ENCODE results near the gene HCAR3.
"Not testable (repeated sequence)": the region's sequence is repeated elsewhere in the genome, so short reads cannot be mapped to it uniquely, and the experiment has no call there.

Gene HCAR3

DNA sequence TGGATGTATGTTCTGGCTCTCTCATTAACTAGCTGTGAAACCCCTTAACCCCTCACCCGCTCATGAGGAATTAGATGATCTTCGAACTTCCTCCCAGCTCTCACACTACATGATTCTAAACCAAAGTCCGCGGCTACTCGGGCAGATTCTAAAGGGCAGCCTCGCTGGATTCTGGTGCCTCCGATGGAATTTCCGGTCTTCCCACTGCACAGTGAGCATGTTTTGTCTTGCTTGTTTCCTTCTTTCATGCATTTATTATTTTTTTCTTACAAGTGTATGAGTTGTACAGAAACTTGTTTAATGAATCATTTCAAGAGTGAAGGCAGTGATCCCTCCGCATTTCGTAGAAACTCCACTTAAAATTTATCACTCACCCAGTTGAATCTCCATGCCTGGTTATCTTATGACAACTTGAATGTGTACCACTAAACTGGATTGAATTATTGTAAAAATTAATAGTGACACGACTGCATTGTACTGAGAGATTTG, 4.5 kb upstream of the HCAR3 start:
- no peak for DNase-seq (ENCODE audit: low spot score)

- DNase-seq (ENCODE audit: low spot score): not testable (repeated sequence)
These were observed 1.4 kb downstream of the HCAR3 start for GRCh38 chr12:122715211-122715610.

GRCh38 chr12:122713491-122714188, 3.0 kb downstream of the HCAR3 start:
- not testable (repeated sequence) for DNase-seq (ENCODE audit: low spot score)

- not testable (repeated sequence) for DNase-seq (ENCODE audit: low spot score)
These were observed 5.3 kb downstream of the HCAR3 start for GRCh38 chr12:122711266-122711665.

- not testable (repeated sequence) for DNase-seq (ENCODE audit: low spot score)
These were observed 6.3 kb downstream of the HCAR3 start for GRCh38 chr12:122710341-122710740.

GRCh38 chr12:122709287-122709686, 7.3 kb downstream of the HCAR3 start:
- DNase-seq (ENCODE audit: low spot score): not testable (repeated sequence)

DNA sequence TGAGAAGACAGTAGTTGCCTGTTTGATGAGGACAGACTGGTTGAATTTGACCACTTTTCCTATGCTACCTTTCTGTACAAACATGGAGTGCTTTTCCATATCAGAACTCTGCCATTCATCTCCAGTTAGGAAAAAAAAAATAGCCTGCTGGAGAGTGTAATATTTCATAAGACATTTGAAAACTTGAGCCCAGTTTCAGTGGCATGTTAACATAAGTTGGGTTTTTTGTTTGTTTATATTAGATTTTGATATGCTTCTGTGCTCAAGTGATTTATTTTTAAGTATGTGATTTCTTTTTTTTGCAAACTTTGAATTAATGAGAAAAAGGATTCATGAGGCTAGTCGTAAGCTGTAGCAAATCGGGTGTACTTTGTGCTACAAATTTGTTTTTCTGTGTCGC, 12.8 kb downstream of the HCAR3 start:
- not testable (repeated sequence) for DNase-seq (ENCODE audit: low spot score)

- DNase-seq (ENCODE audit: low spot score): not testable (repeated sequence)
These were observed 13.6 kb downstream of the HCAR3 start, which contains the start of gene HCAR2 for GRCh38 chr12:122702890-122703611. HCAR2 (minus strand) TSS chr12:122703357; CDS start chr12:122703283, 74 bp downstream.

DNA sequence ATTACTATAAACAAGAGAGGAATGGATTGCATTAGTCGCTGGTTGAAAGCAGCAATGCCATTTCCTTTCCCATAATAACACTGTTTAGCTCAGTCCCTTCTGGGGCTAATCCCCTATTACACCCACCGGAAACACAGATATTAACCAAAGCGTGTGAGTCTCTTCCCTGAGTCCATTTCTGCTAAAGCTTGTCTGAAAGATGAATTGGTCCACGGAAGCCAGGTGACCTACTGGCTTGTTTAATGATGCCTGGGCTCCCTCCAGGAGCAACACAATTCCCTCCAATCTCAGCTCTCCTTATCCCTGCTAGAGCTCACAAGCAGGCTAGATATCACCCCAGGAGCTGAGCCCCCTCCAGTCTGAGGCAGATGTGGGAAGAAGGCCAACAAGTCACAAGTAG, 15.1 kb downstream of the HCAR3 start:
- not testable (repeated sequence) for DNase-seq (ENCODE audit: low spot score)

- DNase-seq (ENCODE audit: low spot score): not testable (repeated sequence)
These were observed 16.4 kb downstream of the HCAR3 start for GRCh38 chr12:122700038-122700710.

- not testable (repeated sequence) for DNase-seq (ENCODE audit: low spot score)
These were observed 19.7 kb downstream of the HCAR3 start for GRCh38 chr12:122696922-122697321.

GRCh38 chr12:122691566-122691965, 25.0 kb downstream of the HCAR3 start:
- DNase-seq (ENCODE audit: low spot score): no peak

DNA sequence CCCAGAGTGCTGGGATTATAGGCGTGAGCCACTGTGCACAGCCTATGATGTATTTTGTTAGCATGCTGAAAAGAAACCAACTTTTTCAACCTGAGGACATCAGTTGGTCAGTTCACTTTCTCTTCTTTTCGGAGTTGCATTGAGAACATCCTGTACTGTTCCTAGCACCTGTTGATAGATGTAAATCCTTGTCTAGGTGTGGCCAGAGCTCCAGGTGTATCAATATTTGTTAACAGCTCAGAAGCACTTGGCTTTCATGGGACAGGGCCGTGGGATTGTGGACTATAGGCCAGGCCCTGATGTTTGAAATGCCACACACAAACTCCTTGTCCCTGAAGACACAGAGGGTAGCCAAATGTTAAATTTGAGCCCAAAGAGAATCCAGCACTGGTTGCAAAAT, 28.3 kb downstream of the HCAR3 start:
- no peak for DNase-seq (ENCODE audit: low spot score)

- DNase-seq (ENCODE audit: low spot score): no peak
These were observed 29.5 kb downstream of the HCAR3 start for GRCh38 chr12:122687086-122687485.

- no peak for DNase-seq (ENCODE audit: low spot score)
These were observed 30.1 kb downstream of the HCAR3 start for GRCh38 chr12:122686538-122686937.

GRCh38 chr12:122684297-122684813, 32.3 kb downstream of the HCAR3 start:
- DNase-seq (ENCODE audit: low spot score): no peak

DNA sequence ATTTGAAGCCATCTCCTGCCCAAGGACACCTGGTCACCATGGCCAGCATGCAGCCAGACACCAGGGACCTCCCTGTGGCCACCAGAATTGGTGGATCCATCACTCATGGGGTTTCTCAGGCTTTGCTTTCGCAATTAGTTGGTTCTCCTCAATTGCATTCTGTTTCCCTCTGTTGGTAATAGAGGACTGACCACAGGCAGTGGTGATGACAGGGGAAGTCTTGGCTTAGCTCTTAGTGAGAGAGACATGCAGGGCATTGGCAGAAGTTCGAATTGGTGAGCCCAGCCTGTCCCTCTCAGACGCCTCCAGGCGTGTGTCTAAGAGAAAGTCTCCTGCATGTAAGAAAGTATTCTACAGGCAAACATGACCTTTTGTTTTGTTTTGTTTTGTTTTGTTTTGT, 34.8 kb downstream of the HCAR3 start:
- DNase-seq (ENCODE audit: low spot score): no peak

DNA sequence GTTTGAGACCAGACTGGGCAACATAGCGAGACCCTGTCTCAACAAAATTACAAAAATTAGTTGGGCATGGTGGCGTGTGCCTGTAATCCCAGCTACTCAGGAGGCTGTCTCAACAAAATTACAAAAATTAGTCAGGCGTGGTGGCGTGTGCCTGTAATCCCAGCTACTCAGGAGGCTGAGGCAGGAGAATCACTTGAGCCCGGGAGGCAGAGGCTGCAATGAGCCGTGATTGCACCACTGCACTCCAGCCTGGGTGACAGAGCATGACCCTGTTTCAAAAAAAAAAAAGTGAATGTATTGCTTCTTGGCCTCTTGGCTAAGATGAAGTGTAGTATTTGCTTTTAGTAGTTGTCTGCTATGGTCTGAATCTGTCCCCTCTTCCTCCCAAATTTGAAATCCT, 35.6 kb downstream of the HCAR3 start:
- DNase-seq (ENCODE audit: low spot score): not testable (repeated sequence)

GRCh38 chr12:122676781-122677180, 39.8 kb downstream of the HCAR3 start:
- DNase-seq (ENCODE audit: low spot score): not testable (repeated sequence)

DNA sequence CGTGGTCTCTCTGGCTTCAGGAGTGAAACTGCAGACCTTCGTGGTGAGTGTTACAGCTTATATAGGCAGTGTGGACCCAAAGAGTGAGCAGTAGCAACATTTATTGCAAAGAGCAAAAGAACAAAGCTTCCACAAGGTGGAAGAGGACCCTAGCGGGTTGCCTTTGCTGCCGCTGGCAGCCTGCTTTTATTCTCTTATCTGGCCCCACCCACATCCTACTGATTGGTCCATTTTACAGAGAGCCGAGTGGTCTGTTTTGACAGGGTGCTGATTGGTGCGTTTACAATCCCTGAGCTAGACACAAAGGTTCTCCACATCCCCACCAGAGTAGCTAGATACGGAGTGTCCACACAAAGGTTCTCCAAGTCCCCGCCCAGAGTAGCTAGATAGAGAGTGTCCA, 40.6 kb downstream of the HCAR3 start:
- DNase-seq (ENCODE audit: low spot score): not testable (repeated sequence)

- DNase-seq (ENCODE audit: low spot score): no peak
These were observed 44.1 kb downstream of the HCAR3 start for GRCh38 chr12:122672515-122672914.

DNA sequence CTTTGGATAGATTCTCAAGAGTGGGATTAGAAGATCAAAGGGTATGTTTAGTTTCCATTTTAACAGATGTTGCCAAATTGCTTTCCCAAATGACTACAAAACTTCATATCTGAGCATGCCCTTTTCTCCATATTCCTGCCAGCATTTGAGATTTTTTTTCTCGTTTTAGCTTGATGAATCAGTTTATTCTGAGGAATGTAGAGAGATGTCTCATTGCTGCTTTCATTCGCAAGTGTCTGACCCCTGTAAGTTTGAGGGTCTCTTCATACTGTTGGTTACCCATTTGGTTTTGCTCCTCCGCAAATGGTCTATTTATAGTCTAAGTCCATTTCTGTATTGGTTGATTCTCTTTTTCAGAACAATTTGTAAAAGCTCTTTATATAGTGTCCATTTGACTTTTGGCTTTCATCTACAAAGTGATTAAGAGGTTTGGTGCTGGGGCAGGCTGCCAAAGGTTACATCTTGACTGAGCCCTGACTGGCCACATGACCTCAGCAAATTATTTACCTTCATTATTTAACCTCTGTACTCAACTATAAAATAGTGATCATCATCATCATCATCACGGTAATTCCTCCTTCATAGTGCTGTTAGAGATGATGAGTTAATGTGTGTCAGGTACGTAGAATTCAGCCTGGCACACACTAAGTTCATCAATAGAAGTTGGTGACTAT, 47.1 kb downstream of the HCAR3 start:
- DNase-seq (ENCODE audit: low spot score): no peak

Data from HuH-7.5 (cell line).